Gastrocnemius medialis (tissue), 4 donors: ENCODE data around the gene SEPTIN10. TPM values are rescaled to one million over a fixed set of nuclear protein-coding genes. Genes with fewer than 3 reads are reported as not detected.

ENCODE experiments used
- ATAC-seq, 2 donors: fragments of 150-250 bp; one replicate each; pipeline ENCODE4 v1.9.1; 2016
- DNase-seq, 2 donors: peaks; one replicate each; pipeline ENCODE4 v3.0.0-alpha.2; 2019
- H3K27ac ChIP-seq, 4 donors: fragments of 200-600 bp; sonication (generic); 1 replicate in 1 of 4; 2 replicates in 3 of 4; pipeline ENCODE4 v1.5.1; 2016 to 2018; ENCODE audit warnings: mild to moderate bottlenecking in 2 of 4, moderate library complexity in 1 of 4
- H3K27me3 ChIP-seq, 3 donors: fragments of 200-600 bp; sonication (generic) in 2 of 3; 1 replicate in 1 of 3; 2 replicates in 2 of 3; pipeline versions ENCODE4 v1.5.1 to v1.6.0; 2016 to 2019; ENCODE audit warnings: mild to moderate bottlenecking in 1 of 3, moderate library complexity in 1 of 3
- H3K36me3 ChIP-seq, 2 donors: fragments of 200-600 bp; sonication (generic) in 1 of 2; one replicate each; pipeline ENCODE4 v1.5.1; 2017 to 2018
- H3K4me1 ChIP-seq, 2 donors: fragments of 200-600 bp; sonication (generic) in 1 of 2; one replicate each; pipeline ENCODE4 v1.5.1; 2016 to 2017; ENCODE audit warnings: mild to moderate bottlenecking in 2 of 2
- H3K4me3 ChIP-seq, 4 donors: fragments of 200-600 bp; sonication (generic) in 3 of 4; 1 replicate in 1 of 4; 2 replicates in 3 of 4; pipeline ENCODE4 v1.5.1; 2016 to 2019; ENCODE audit warnings: mild to moderate bottlenecking in 2 of 4
- H3K9me3 ChIP-seq, 3 donors: fragments of 200-600 bp; sonication (generic) in 2 of 3; 1 replicate in 1 of 3; 2 replicates in 2 of 3; pipeline ENCODE4 v1.5.1; 2016 to 2019
- POLR2A ChIP-seq, 2 donors: fragments of 450-650 bp; IDR thresholded peaks; one replicate each; pipeline ENCODE4 v1.6.1; 2017; ENCODE audit warnings: antibody characterized with exemption in 2 of 2, mild to moderate bottlenecking in 2 of 2, moderate library complexity in 2 of 2
- in situ Hi-C, 4 donors: fragments of 200-750 bp; cut with MboI; loops; one replicate each; pipeline versions ENCODE4 v1.15.0 to v1.8.0; 2017; ENCODE audit warnings: low sequenced_read_pairs in 4 of 4
- intact Hi-C: fragments of 100-400 bp; cut with DNase I; formaldehyde crosslinking; loops from one replicate; pipeline ENCODE4 v1.15.1; 2023; ENCODE audit warnings: low total_unique reads
- total RNA-seq, 4 donors: library from RNA; depleted of rRNA; stranded (reverse); fragments of >200 nt; gene quantifications; one replicate each; pipeline versions ENCODE4 v1.1.0 to v1.2.3, GENCODE V29; 2016
- TF ChIP-seq, protein P1 (sequence below), 5 experiments: fragments of 450-650 bp in 3 of 5; fragments of 200-600 bp in 2 of 5; sonication (generic) in 2 of 5; IDR thresholded peaks in 4 of 5; conservative IDR thresholded peaks in 1 of 5; 1 replicate in 4 of 5; 2 replicates in 1 of 5; pipeline ENCODE4 v1.5.1; 2016 to 2019; ENCODE audit warnings: antibody characterized with exemption in 5 of 5, mild to moderate bottlenecking in 3 of 5, moderate library complexity in 3 of 5

Gene SEPTIN10
- total RNA-seq, 4 donors from 2014 or later = 22.3 to 39.4 (median 29.6) TPM

DNA sequence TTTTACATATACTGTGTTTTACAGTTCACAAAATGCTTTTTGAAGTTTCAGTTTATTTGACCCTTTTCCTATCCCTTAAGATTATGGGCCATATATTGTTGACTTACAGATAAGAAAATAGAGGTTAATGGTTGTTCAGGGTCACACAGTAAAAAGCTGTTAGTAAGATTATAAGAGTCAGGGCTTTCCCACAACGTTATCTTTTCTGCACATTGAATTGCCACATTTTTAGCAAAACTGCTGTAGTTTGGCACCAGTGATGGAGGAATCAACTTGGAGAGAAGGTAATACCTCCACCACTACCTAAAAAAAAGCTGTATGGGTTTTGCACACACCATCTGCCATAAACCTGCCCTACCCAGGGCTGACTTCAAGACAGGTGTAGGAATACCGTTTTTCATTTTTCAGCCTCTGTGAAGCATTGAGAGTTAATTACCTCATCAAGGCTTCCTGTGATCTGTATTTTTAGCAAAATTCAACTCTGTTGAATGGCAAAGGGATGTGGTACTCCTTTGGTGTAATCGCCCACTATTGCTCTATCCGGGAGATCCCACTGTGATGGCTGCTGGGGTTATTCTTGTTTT is 5.4 kb upstream of the SEPTIN10 start:
- intact Hi-C loops (no loop called here), in situ Hi-C loops (no loop called here)
- TF ChIP-seq POLR2A (IDR thresholded peaks at IDR 0.05) = no peak
- TF ChIP-seq, protein P1, sequence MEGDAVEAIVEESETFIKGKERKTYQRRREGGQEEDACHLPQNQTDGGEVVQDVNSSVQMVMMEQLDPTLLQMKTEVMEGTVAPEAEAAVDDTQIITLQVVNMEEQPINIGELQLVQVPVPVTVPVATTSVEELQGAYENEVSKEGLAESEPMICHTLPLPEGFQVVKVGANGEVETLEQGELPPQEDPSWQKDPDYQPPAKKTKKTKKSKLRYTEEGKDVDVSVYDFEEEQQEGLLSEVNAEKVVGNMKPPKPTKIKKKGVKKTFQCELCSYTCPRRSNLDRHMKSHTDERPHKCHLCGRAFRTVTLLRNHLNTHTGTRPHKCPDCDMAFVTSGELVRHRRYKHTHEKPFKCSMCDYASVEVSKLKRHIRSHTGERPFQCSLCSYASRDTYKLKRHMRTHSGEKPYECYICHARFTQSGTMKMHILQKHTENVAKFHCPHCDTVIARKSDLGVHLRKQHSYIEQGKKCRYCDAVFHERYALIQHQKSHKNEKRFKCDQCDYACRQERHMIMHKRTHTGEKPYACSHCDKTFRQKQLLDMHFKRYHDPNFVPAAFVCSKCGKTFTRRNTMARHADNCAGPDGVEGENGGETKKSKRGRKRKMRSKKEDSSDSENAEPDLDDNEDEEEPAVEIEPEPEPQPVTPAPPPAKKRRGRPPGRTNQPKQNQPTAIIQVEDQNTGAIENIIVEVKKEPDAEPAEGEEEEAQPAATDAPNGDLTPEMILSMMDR (IDR thresholded peaks at IDR 0.05 in 4 of 5, conservative IDR thresholded peaks at IDR 0.05 in 1 of 5) = no peak
- Histone ChIP-seq H3K36me3 (no peaks in the 10 kb centered on the region), H3K4me3 (no peak overlapping the region), H3K9me3 (no peaks in the 10 kb centered on the region), H3K4me1 (peaks cover 8 to 12% of the 10 kb centered on the region in 2 donors), H3K27ac (no peak overlapping the region), H3K27me3 (no peaks in the 10 kb centered on the region)
- DNase-seq (no peak), ATAC-seq (no peak)

DNA sequence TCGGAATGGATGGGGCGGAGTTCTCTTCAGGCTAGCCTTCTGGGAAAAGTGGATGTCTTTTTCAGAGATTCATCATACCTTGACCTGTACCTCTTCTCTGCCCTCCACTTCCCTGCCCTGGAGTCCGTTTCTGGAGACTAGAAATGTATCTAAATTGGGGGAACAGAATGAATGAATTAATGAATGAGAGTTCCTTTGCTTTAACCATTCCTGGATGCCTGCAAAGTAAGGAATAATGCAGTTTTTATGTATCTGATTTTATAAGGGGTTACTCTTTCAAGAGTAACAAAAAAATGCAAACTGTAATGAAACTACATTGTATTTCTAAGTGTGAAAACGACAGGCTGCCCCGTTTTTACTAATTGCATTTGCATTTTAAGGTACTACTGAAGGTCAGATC is 2.4 kb upstream of the SEPTIN10 start:
- Histone ChIP-seq H3K4me3 (no peak overlapping the region), H3K27ac (no peak overlapping the region), H3K9me3 (no peaks in the 10 kb centered on the region), H3K36me3 (no peaks in the 10 kb centered on the region), H3K27me3 (no peaks in the 10 kb centered on the region), H3K4me1 (peaks cover 15 to 23% of the 10 kb centered on the region in 2 donors)
- TF ChIP-seq, protein P1 (IDR thresholded peaks at IDR 0.05 in 4 of 5, conservative IDR thresholded peaks at IDR 0.05 in 1 of 5) = no peak
- no peak for TF ChIP-seq POLR2A (IDR thresholded peaks at IDR 0.05)
- in situ Hi-C loops = no loop called here
- ATAC-seq (no peak), DNase-seq (no peak)
- intact Hi-C loops = no loop called here

DNA sequence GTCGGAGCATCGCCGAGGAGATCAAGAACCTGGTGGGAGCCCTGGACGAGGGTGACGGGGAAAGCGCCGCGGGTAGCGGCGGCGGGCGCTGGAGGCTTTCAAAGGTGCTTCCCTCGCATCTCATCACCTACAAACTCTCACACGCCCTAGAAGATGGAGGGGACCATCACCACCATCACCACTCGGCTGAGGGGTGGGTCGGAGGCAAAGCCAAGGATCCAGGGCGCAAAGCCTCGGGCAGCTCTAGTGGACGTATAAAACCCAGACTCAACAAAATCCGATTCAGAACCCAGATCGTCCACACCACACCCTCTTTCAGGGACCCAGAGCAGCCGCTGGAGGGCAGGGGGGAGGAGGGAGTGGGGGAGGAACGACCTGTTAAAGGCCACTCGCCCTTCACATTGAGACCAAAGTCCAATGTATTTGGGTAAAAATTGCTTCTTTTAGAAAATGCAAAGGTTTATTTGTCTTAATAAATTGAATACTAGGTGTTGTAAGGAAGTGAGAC is 1.9 kb upstream of the SEPTIN10 start:
- Histone ChIP-seq H3K36me3 (no peaks in the 10 kb centered on the region), H3K27ac (no peak overlapping the region), H3K9me3 (no peaks in the 10 kb centered on the region), H3K27me3 (no peaks in the 10 kb centered on the region), H3K4me1 (peaks cover 15 to 23% of the 10 kb centered on the region in 2 donors), H3K4me3 (peak overlapping the region in 2 of 4 donors; percentile 70 to 83)
- ATAC-seq (no peak), DNase-seq (no peak)
- intact Hi-C loops = no loop called here
- no peak for TF ChIP-seq POLR2A (IDR thresholded peaks at IDR 0.05)
- TF ChIP-seq, protein P1 (IDR thresholded peaks at IDR 0.05 in 4 of 5, conservative IDR thresholded peaks at IDR 0.05 in 1 of 5) = no peak
- in situ Hi-C loops = no loop called here

DNA sequence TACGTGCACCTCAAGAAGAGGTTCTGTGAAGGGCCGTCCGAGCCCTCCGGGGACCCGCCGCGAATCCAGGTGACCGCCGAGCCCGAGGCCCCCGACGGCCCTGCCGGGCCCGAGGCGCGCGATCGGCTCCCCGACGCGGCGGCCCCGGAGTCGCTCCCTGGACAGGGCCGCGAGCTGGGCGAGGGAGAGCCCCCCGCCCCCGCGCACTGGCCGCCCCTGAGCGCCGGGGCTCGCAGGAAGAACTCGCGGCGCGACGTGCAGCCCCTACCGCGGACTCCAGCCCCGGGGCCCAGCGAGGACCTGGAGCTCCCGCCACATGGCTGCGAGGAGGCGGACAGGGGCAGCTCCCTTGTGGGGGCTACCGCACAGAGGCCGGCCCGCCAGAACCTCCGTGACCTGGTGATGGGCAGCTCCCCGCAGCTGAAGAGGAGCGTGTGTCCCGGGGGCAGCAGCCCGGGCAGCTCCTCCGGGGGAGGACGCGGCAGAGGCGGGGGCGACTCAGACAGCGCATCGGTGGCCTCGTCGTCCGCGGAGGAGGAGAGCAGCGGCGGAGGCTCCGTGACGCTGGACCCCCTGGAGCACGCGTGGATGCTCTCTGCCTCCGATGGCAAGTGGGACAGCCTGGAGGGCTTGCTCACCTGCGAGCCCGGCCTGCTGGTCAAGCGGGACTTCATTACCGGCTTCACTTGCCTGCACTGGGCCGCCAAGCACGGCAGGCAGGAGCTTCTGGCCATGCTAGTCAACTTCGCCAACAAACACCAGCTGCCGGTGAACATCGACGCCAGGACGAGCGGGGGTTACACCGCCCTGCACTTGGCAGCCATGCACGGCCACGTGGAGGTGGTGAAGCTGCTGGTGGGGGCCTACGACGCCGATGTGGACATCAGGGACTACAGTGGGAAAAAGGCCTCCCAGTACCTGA is 1.2 kb upstream of the SEPTIN10 start:
- DNase-seq = no peak
- intact Hi-C loops (loop anchor here (5.0 kb wide), 3 partner anchors 53 to 112 kb away; no protein-coding TSS in a partner anchor), in situ Hi-C loops (no loop called here)
- no peak for TF ChIP-seq POLR2A (IDR thresholded peaks at IDR 0.05)
- TF ChIP-seq, protein P1 (IDR thresholded peaks at IDR 0.05 in 4 of 5, conservative IDR thresholded peaks at IDR 0.05 in 1 of 5) = no peak
- H3K36me3 ChIP-seq = no peaks in the 10 kb centered on the region
- peaks cover 15 to 23% of the 10 kb centered on the region in 2 donors for H3K4me1 ChIP-seq
- no peak for ATAC-seq
- peak overlapping the region; percentile 83 to 98 (median 95) for H3K27ac ChIP-seq
- H3K27me3 ChIP-seq = no peaks in the 10 kb centered on the region
- H3K4me3 ChIP-seq = peak overlapping the region; percentile 66 to 83 (median 70)
- H3K9me3 ChIP-seq = no peaks in the 10 kb centered on the region
